OCI-LY7 (cell line): Measurements from ENCODE around the gene MOB3B. TPM values are rescaled to one million over a fixed set of nuclear protein-coding genes. Genes with fewer than 3 reads are reported as not detected.

Source experiments
- BruUV-seq: library from RNA; stranded (reverse); fragments of 400-500 nt; replicated peaks from 2 replicates; lab custom pipeline; 2021; lab: Mats Ljungman, UMichigan
- CTCF ChIA-PET: fragments of 300-600 bp; sonication (Branson Sonifier 250); formaldehyde crosslinking; loops from one replicate; lab custom pipeline; 2022; ENCODE audit warnings: antibody characterized with exemption; ENCODE audit not compliant: unreplicated experiment; lab: Charles Lee
- POLR2A ChIA-PET: fragments of 300-600 bp; sonication (Branson Sonifier 250); formaldehyde crosslinking; loops from one replicate; lab custom pipeline; 2022; ENCODE audit warnings: antibody characterized with exemption; lab: Charles Lee
- DNase-seq: peaks from one replicate; pipeline ENCODE4 v3.0.0-alpha.2; 2015; ENCODE audit warnings: low spot score
- H2AFZ ChIP-seq: fragments of 200-600 bp; sonication (generic), shearing (Covaris generic); 2 replicates; pipeline ENCODE4 v1.6.1; 2014; ENCODE audit warnings: mild to moderate bottlenecking, antibody characterized with exemption, low read length, moderate library complexity
- H3K27ac ChIP-seq: fragments of 200-600 bp; sonication (generic); 2 replicates; pipeline ENCODE4 v1.5.1; 2014; ENCODE audit warnings: mixed run types, low read depth, mild to moderate bottlenecking, moderate library complexity, low read length, inconsistent platforms; ENCODE audit not compliant: poor library complexity, severe bottlenecking
- H3K36me3 ChIP-seq: fragments of 200-600 bp; sonication (generic); 2 replicates; pipeline ENCODE4 v1.6.1; 2014; ENCODE audit warnings: mild to moderate bottlenecking, antibody characterized with exemption, low read length, moderate library complexity, mixed read lengths; ENCODE audit not compliant: insufficient read depth
- H3K4me1 ChIP-seq: fragments of 200-600 bp; sonication (generic); 2 replicates; pipeline ENCODE4 v1.5.1; 2014; ENCODE audit warnings: mild to moderate bottlenecking, low read length; ENCODE audit not compliant: insufficient read depth, poor library complexity, severe bottlenecking
- H3K4me2 ChIP-seq: fragments of 200-600 bp; sonication (generic); 2 replicates; pipeline ENCODE4 v1.6.1; 2014; ENCODE audit warnings: mild to moderate bottlenecking, low read length
- H3K4me3 ChIP-seq: fragments of 200-600 bp; sonication (generic); 2 replicates; pipeline ENCODE4 v1.5.1; 2014; ENCODE audit warnings: mild to moderate bottlenecking, low read depth, low read length; ENCODE audit not compliant: poor library complexity, severe bottlenecking
- H3K79me2 ChIP-seq: fragments of 200-600 bp; sonication (generic); 2 replicates; pipeline ENCODE4 v1.6.1; 2016; ENCODE audit warnings: low read depth, mild to moderate bottlenecking, low read length, moderate library complexity, mixed read lengths; ENCODE audit not compliant: insufficient read depth
- H3K9me2 ChIP-seq: fragments of 200-600 bp; sonication (generic); 2 replicates; pipeline ENCODE4 v1.6.1; 2016; ENCODE audit warnings: mild to moderate bottlenecking, low read length, mixed read lengths; ENCODE audit not compliant: insufficient read depth
- H3K9me3 ChIP-seq: fragments of 200-600 bp; sonication (generic); 2 replicates; pipeline ENCODE4 v1.6.1; 2014; ENCODE audit warnings: mild to moderate bottlenecking, mixed run types, low read length, mixed read lengths
- H4K20me1 ChIP-seq: fragments of 200-600 bp; sonication (generic); 2 replicates; pipeline ENCODE4 v1.6.1; 2014; ENCODE audit warnings: mild to moderate bottlenecking, antibody characterized with exemption, low read length, moderate library complexity, mixed read lengths; ENCODE audit not compliant: insufficient read depth
- EZH2phosphoT487 ChIP-seq: fragments of 200-600 bp; sonication (generic); IDR thresholded peaks from 2 replicates; pipeline ENCODE4 v1.6.1; 2018; ENCODE audit warnings: low read depth, borderline replicate concordance, mild to moderate bottlenecking, mixed run types, antibody characterized with exemption, low read length, moderate library complexity, mixed read lengths
- intact Hi-C: fragments of 100-400 bp; cut with micrococcal nuclease; formaldehyde crosslinking; loops from one replicate; pipeline ENCODE4 v1.10.0; 2022; ENCODE audit not compliant: unreplicated experiment
- total RNA-seq, 2 experiments: library from RNA; depleted of rRNA in 1 of 2; stranded (reverse); fragments of >200 nt in 1 of 2; shearing (Covaris generic) in 1 of 2; gene quantifications; 2 replicates each; pipeline ENCODE4 v1.2.3, GENCODE V29; 2014 to 2022
- TF ChIP-seq, protein P1 (sequence below): fragments of 200-600 bp; sonication (generic); conservative IDR thresholded peaks from 2 replicates; pipeline ENCODE4 v1.5.1; 2014; ENCODE audit warnings: mild to moderate bottlenecking, antibody characterized with exemption, low read length, moderate library complexity, mixed read lengths

The MOB3B gene
- total RNA-seq, 2 experiments from 2014 or later = 0.04 TPM; not detected in 1

DNA sequence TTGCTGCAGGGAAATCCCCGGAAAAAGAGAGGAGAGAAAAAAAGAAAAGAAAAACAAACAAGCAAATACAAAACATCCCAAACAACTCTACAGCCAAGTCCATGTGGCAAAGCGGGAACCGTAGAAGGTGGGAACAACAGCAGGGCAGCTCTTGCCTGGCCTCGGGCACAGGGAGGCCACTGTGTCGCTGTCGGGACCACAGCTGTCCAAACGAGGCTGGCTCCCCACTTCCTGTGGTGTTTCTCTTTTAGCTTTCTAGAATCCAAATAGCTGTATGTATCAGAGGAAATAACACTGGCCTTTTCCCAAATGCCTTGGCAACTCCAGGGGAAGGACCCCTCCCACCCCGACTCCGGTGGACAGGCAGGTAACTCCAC, 191.1 kb downstream of the MOB3B start:
- no peak overlapping the region for H2AFZ ChIP-seq
- no peak for DNase-seq
- no peaks in the 10 kb centered on the region for H3K9me2 ChIP-seq
- no TSS peak for BruUV-seq
- H3K4me1 ChIP-seq = no peaks in the 10 kb centered on the region
- H3K9me3 ChIP-seq = no peaks in the 10 kb centered on the region
- no peaks in the 10 kb centered on the region for H3K79me2 ChIP-seq
- CTCF ChIA-PET = no interaction called here
- H3K36me3 ChIP-seq = no peaks in the 10 kb centered on the region
- H4K20me1 ChIP-seq = no peaks in the 10 kb centered on the region
- no peak overlapping the region for H3K27ac ChIP-seq
- POLR2A ChIA-PET = interaction anchor here (1.4 kb wide), 1 partner anchor 54 kb away, joined by 3 read pairs; no protein-coding TSS in a partner anchor
- no peak overlapping the region for H3K4me3 ChIP-seq
- TF ChIP-seq EZH2phosphoT487 = no peak
- TF ChIP-seq, protein P1, sequence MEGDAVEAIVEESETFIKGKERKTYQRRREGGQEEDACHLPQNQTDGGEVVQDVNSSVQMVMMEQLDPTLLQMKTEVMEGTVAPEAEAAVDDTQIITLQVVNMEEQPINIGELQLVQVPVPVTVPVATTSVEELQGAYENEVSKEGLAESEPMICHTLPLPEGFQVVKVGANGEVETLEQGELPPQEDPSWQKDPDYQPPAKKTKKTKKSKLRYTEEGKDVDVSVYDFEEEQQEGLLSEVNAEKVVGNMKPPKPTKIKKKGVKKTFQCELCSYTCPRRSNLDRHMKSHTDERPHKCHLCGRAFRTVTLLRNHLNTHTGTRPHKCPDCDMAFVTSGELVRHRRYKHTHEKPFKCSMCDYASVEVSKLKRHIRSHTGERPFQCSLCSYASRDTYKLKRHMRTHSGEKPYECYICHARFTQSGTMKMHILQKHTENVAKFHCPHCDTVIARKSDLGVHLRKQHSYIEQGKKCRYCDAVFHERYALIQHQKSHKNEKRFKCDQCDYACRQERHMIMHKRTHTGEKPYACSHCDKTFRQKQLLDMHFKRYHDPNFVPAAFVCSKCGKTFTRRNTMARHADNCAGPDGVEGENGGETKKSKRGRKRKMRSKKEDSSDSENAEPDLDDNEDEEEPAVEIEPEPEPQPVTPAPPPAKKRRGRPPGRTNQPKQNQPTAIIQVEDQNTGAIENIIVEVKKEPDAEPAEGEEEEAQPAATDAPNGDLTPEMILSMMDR = no peak
- intact Hi-C loops = loop anchor here (10.0 kb wide), 3 partner anchors 86 to 386 kb away; no protein-coding TSS in a partner anchor
- H3K4me2 ChIP-seq = no peak overlapping the region

DNA sequence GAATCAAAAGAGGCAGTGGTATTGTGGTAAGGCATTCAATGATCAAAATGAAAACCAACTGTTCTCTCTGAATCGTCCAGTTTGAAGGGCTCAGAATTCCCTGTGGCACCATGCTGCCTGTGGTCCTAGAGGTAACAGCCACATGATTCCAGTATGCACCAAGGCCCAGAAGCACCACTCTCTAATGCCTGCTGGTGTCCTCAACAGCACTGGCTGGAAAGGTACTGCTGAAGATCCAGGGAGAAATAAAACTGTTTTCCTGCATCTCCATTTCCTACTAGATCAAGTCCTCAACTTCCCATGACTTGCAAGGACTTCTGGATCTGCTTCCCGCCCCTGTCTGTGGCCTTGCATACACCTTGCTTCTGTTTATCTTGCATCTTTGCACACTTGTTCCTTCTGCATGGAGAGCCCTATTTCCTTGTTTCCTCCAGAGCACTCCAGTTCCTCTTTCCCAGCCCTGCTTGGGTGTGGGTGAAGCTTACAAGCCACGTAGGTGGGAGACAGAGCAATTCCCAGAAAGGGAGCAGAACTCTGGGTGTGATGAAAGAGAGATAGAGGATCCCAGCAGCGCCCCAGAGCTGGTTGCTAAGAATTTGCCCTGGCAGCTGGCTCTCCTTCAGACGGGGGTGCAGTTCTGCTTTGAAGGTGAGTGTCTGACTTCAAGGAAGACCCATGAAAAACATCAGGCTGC, 191.6 kb downstream of the MOB3B start:
- Histone ChIP-seq H3K4me3 (no peak overlapping the region), H3K4me2 (no peak overlapping the region), H2AFZ (no peak overlapping the region), H3K4me1 (no peaks in the 10 kb centered on the region), H3K79me2 (no peaks in the 10 kb centered on the region), H4K20me1 (no peaks in the 10 kb centered on the region), H3K9me2 (no peaks in the 10 kb centered on the region), H3K27ac (no peak overlapping the region), H3K9me3 (no peaks in the 10 kb centered on the region), H3K36me3 (no peaks in the 10 kb centered on the region)
- TF ChIP-seq EZH2phosphoT487 = no peak
- TF ChIP-seq, protein P1 = no peak
- POLR2A ChIA-PET = interaction anchor here (0.6 to 1.4 kb wide), 2 partner anchors 27 to 54 kb away, joined by 3 read pairs; no protein-coding TSS in a partner anchor
- BruUV-seq = no TSS peak
- no peak for DNase-seq
- intact Hi-C loops = loop anchor here (10.0 kb wide), 3 partner anchors 87 to 387 kb away; no protein-coding TSS in a partner anchor
- CTCF ChIA-PET = no interaction called here

DNA sequence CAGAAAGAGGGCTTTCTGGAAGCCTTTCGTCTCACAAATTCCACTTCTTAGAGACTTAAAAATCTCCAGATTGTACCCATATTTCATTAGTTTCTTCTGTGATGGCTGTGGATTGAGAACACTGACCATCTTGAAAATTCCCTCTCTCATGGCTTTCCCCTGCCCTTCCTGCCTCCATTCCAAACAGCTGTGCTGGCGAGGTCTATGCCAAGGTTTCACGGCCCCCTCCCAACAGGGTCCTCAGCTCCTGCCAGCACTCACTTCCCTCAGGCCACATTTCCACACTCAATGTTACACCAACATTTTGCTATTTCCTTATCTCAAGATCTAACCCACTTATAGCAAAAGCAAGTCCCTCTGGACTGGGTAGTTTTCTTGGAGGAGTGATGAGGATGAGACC, 192.4 kb downstream of the MOB3B start:
- Histone ChIP-seq H3K27ac (no peak overlapping the region), H3K36me3 (no peaks in the 10 kb centered on the region), H3K4me1 (no peaks in the 10 kb centered on the region), H3K79me2 (no peaks in the 10 kb centered on the region), H3K4me3 (no peak overlapping the region), H2AFZ (no peak overlapping the region), H3K9me2 (no peaks in the 10 kb centered on the region), H4K20me1 (no peaks in the 10 kb centered on the region), H3K4me2 (no peak overlapping the region), H3K9me3 (no peaks in the 10 kb centered on the region)
- TF ChIP-seq, protein P1 = no peak
- no peak for TF ChIP-seq EZH2phosphoT487
- ChIA-PET POLR2A (interaction anchor here (0.6 to 1.4 kb wide), 2 partner anchors 28 to 55 kb away, joined by 3 read pairs; no protein-coding TSS in a partner anchor), CTCF (no interaction called here)
- no TSS peak for BruUV-seq
- intact Hi-C loops = loop anchor here (10.0 kb wide), 3 partner anchors 88 to 388 kb away; no protein-coding TSS in a partner anchor
- DNase-seq = no peak
